ENCODE data around the gene NT5C2. TPM values are rescaled to one million over a fixed set of nuclear protein-coding genes. Genes with fewer than 3 reads are reported as not detected.

NT5C2 gene
- total RNA-seq, 4 donors from 2014 or later: 33.5 to 53.2 (median 35.3) TPM

DNA sequence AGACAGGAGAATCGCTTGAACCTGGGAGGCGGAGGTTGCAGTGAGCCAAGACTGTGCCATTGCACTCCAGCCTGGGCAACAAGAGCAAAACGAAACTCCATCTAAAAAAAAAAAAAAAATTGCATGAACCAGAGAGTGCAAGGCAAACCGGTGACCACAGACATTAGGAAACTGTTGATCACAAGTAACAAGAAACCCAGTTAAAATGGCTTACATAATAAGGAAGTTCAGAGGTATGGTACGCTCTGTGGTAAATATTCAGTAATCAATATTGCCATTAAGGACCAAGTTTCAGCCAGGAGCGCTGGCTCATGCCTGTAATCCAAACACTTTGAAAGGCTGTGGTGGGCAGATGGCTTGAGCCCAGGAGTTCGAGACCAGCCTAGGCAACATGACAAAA lies 9.2 kb upstream of the NT5C2 start:
- intact Hi-C loops (cut with DNase I; ENCODE audit: low total_unique reads) (no loop called here), in situ Hi-C loops (cut with MboI; ENCODE audit: low sequenced_read_pairs in 4 of 4) (no loop called here)
- Histone ChIP-seq H3K9me3 (no peaks in the 10 kb centered on the region), H3K36me3 (no peaks in the 10 kb centered on the region), H3K4me1 (peaks cover under 1 to 5% of the 10 kb centered on the region in 2 donors), H3K27ac (no peak overlapping the region), H3K4me3 (no peak overlapping the region), H3K27me3 (no peaks in the 10 kb centered on the region)
- DNase-seq (no peak), ATAC-seq (no peak)
- TF ChIP-seq, protein P1, sequence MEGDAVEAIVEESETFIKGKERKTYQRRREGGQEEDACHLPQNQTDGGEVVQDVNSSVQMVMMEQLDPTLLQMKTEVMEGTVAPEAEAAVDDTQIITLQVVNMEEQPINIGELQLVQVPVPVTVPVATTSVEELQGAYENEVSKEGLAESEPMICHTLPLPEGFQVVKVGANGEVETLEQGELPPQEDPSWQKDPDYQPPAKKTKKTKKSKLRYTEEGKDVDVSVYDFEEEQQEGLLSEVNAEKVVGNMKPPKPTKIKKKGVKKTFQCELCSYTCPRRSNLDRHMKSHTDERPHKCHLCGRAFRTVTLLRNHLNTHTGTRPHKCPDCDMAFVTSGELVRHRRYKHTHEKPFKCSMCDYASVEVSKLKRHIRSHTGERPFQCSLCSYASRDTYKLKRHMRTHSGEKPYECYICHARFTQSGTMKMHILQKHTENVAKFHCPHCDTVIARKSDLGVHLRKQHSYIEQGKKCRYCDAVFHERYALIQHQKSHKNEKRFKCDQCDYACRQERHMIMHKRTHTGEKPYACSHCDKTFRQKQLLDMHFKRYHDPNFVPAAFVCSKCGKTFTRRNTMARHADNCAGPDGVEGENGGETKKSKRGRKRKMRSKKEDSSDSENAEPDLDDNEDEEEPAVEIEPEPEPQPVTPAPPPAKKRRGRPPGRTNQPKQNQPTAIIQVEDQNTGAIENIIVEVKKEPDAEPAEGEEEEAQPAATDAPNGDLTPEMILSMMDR (IDR thresholded peaks at IDR 0.05 in 4 of 5, conservative IDR thresholded peaks at IDR 0.05 in 1 of 5): no peak
- TF ChIP-seq POLR2A (IDR thresholded peaks at IDR 0.05): no peak

DNA sequence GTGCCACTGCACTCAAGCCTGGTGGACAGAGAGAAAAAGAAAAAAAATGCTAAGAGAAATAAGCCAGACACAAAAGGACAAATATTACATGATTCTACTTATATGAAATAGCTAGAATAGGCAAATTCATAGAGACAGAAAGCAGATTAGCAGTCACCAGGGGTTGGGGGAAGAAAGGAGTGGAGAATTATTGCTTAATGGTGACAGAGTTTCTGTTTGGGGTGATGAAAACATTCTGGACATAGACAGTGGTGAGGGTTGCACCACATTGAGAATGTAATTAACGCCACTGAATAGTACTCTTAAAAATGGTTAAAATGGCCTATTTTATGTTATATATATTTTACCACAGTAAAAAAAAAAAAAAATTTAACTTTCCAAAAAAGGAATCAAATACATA lies 6.4 kb upstream of the NT5C2 start:
- Histone ChIP-seq H3K4me3 (no peak overlapping the region), H3K4me1 (peaks cover 9 to 15% of the 10 kb centered on the region in 2 donors), H3K27ac (no peak overlapping the region), H3K27me3 (no peaks in the 10 kb centered on the region), H3K9me3 (no peaks in the 10 kb centered on the region), H3K36me3 (no peaks in the 10 kb centered on the region)
- intact Hi-C loops (cut with DNase I; ENCODE audit: low total_unique reads) (no loop called here), in situ Hi-C loops (cut with MboI; ENCODE audit: low sequenced_read_pairs in 4 of 4) (no loop called here)
- DNase-seq: no peak
- no peak for TF ChIP-seq POLR2A (IDR thresholded peaks at IDR 0.05)
- TF ChIP-seq, protein P1 (IDR thresholded peaks at IDR 0.05 in 4 of 5, conservative IDR thresholded peaks at IDR 0.05 in 1 of 5): no peak
- no peak for ATAC-seq

DNA sequence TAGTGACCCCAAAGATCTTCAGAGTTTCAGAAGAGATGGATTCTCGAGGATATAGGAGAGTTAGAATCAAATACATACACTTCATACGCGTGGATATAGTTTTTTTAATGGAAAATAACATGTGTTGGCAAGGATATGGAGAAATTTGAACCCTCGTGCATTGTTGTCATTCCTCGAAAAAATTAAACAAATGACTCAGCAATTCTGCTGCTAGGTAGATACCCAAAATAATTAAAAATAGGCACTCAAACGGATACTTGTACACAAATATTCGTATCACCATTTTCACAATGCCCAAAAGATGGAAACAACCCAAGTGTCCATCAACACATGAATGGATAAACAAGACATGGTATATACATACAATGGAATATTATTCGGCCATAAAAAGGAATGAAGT lies 5.6 kb upstream of the NT5C2 start:
- TF ChIP-seq, protein P1 (IDR thresholded peaks at IDR 0.05 in 4 of 5, conservative IDR thresholded peaks at IDR 0.05 in 1 of 5): no peak
- no peak for TF ChIP-seq POLR2A (IDR thresholded peaks at IDR 0.05)
- no peaks in the 10 kb centered on the region for H3K27me3 ChIP-seq
- H3K27ac ChIP-seq: no peak overlapping the region
- no peak for ATAC-seq
- H3K4me1 ChIP-seq: peaks cover 18 to 22% of the 10 kb centered on the region in 2 donors
- intact Hi-C loops (cut with DNase I; ENCODE audit: low total_unique reads) (no loop called here), in situ Hi-C loops (cut with MboI; ENCODE audit: low sequenced_read_pairs in 4 of 4) (no loop called here)
- no peak overlapping the region for H3K4me3 ChIP-seq
- no peaks in the 10 kb centered on the region for H3K9me3 ChIP-seq
- H3K36me3 ChIP-seq: no peaks in the 10 kb centered on the region
- no peak for DNase-seq

DNA sequence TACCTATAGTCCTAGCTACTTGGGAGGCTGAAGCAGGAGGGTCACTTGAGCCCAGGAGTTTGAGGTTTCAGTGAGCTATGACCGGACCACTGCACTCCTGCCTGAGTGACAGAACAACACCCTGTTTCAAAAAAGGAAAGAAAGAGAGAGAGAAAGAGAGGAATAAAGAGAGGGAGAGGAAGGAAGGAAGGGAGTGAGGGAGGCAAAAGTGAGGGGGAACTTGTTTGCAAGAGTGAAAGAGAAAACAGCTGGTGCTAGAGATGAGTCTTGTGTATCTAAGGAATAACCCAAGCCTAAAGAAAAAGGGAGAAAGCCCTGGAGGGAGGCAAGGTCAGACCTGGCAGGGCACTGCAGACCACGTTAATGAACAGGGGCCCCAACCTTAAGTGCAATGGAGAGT lies 4.8 kb upstream of the NT5C2 start:
- Histone ChIP-seq H3K4me1 (peaks cover 22 to 25% of the 10 kb centered on the region in 2 donors), H3K36me3 (no peaks in the 10 kb centered on the region), H3K27ac (peak overlapping the region; percentile 1 to 68 (median 50)), H3K9me3 (no peaks in the 10 kb centered on the region), H3K27me3 (no peaks in the 10 kb centered on the region), H3K4me3 (no peak overlapping the region)
- no peak for TF ChIP-seq POLR2A (IDR thresholded peaks at IDR 0.05)
- TF ChIP-seq, protein P1 (IDR thresholded peaks at IDR 0.05 in 4 of 5, conservative IDR thresholded peaks at IDR 0.05 in 1 of 5): no peak
- DNase-seq: no peak
- intact Hi-C loops (cut with DNase I; ENCODE audit: low total_unique reads) (no loop called here), in situ Hi-C loops (cut with MboI; ENCODE audit: low sequenced_read_pairs in 4 of 4) (no loop called here)
- no peak for ATAC-seq

GRCh38 chr10:103197174-103197573 lies 4.1 kb upstream of the NT5C2 start:
- intact Hi-C loops (cut with DNase I; ENCODE audit: low total_unique reads): no loop called here
- ATAC-seq (peak; percentile 37 to 69), DNase-seq (peak; percentile 49 to 71)
- in situ Hi-C loops (cut with MboI; ENCODE audit: low sequenced_read_pairs in 4 of 4): no loop called here
- TF ChIP-seq, protein P1 (IDR thresholded peaks at IDR 0.05 in 4 of 5, conservative IDR thresholded peaks at IDR 0.05 in 1 of 5): no peak
- TF ChIP-seq POLR2A (IDR thresholded peaks at IDR 0.05): peak in 1 of 2 donors; percentile 33
- H3K27ac ChIP-seq: peak overlapping the region; percentile 1 to 68 (median 50)
- H3K4me1 ChIP-seq: peaks cover 22 to 25% of the 10 kb centered on the region in 2 donors
- H3K4me3 ChIP-seq: no peak overlapping the region
- no peaks in the 10 kb centered on the region for H3K27me3 ChIP-seq
- H3K9me3 ChIP-seq: no peaks in the 10 kb centered on the region
- H3K36me3 ChIP-seq: no peaks in the 10 kb centered on the region
